ENCODE data around the gene FUCA1. TPM values are rescaled to one million over a fixed set of nuclear protein-coding genes. Genes with fewer than 3 reads are reported as not detected.

The FUCA1 gene
- total RNA-seq, 1 donor from 2014 or later, result 8.8 TPM

- no peak overlapping the region for H3K27ac Mint-ChIP-seq (ENCODE audit: unreplicated experiment)
- peaks cover 5% of the 10 kb centered on the region for H3K4me1 Mint-ChIP-seq (ENCODE audit: low read depth, unreplicated experiment)
These were observed 44.3 kb downstream of the FUCA1 start for GRCh38 chr1:23823767-23824166.

GRCh38 chr1:23817633-23818032 is 50.5 kb downstream of the FUCA1 start:
- no peaks in the 10 kb centered on the region for H3K36me3 Mint-ChIP-seq (ENCODE audit: unreplicated experiment)
- H3K4me1 Mint-ChIP-seq (ENCODE audit: low read depth, unreplicated experiment), result no peaks in the 10 kb centered on the region
- H3K27ac Mint-ChIP-seq (ENCODE audit: unreplicated experiment), result no peak overlapping the region

More at GRCh38 chr1:23823767-23824166, 44.3 kb downstream of the FUCA1 start:
- H3K27me3 Mint-ChIP-seq (ENCODE audit: unreplicated experiment), result peaks cover 4% of the 10 kb centered on the region
- no peak for DNase-seq
- no peaks in the 10 kb centered on the region for H3K36me3 Mint-ChIP-seq (ENCODE audit: unreplicated experiment)
- H3K4me3 Mint-ChIP-seq (ENCODE audit: unreplicated experiment), result peak overlapping the region; percentile 97
- TF ChIP-seq, protein P1, sequence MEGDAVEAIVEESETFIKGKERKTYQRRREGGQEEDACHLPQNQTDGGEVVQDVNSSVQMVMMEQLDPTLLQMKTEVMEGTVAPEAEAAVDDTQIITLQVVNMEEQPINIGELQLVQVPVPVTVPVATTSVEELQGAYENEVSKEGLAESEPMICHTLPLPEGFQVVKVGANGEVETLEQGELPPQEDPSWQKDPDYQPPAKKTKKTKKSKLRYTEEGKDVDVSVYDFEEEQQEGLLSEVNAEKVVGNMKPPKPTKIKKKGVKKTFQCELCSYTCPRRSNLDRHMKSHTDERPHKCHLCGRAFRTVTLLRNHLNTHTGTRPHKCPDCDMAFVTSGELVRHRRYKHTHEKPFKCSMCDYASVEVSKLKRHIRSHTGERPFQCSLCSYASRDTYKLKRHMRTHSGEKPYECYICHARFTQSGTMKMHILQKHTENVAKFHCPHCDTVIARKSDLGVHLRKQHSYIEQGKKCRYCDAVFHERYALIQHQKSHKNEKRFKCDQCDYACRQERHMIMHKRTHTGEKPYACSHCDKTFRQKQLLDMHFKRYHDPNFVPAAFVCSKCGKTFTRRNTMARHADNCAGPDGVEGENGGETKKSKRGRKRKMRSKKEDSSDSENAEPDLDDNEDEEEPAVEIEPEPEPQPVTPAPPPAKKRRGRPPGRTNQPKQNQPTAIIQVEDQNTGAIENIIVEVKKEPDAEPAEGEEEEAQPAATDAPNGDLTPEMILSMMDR (IDR thresholded peaks at IDR 0.05; ENCODE audit: partially characterized antibody, unreplicated experiment), result no peak
- peaks cover 3% of the 10 kb centered on the region for H3K9me3 Mint-ChIP-seq (ENCODE audit: unreplicated experiment)

GRCh38 chr1:23816906-23817305 is 51.2 kb downstream of the FUCA1 start:
- no peak overlapping the region for H3K4me3 Mint-ChIP-seq (ENCODE audit: unreplicated experiment)
- no peaks in the 10 kb centered on the region for H3K9me3 Mint-ChIP-seq (ENCODE audit: unreplicated experiment)
- H3K4me1 Mint-ChIP-seq (ENCODE audit: low read depth, unreplicated experiment), result no peaks in the 10 kb centered on the region
- TF ChIP-seq, protein P1 (IDR thresholded peaks at IDR 0.05; ENCODE audit: partially characterized antibody, unreplicated experiment), result no peak
- no peaks in the 10 kb centered on the region for H3K36me3 Mint-ChIP-seq (ENCODE audit: unreplicated experiment)
- H3K27me3 Mint-ChIP-seq (ENCODE audit: unreplicated experiment), result no peaks in the 10 kb centered on the region
- DNase-seq, result no peak
- no peak overlapping the region for H3K27ac Mint-ChIP-seq (ENCODE audit: unreplicated experiment)

More at GRCh38 chr1:23817633-23818032, 50.5 kb downstream of the FUCA1 start:
- TF ChIP-seq, protein P1 (IDR thresholded peaks at IDR 0.05; ENCODE audit: partially characterized antibody, unreplicated experiment), result no peak
- H3K9me3 Mint-ChIP-seq (ENCODE audit: unreplicated experiment), result no peaks in the 10 kb centered on the region
- no peaks in the 10 kb centered on the region for H3K27me3 Mint-ChIP-seq (ENCODE audit: unreplicated experiment)
- H3K4me3 Mint-ChIP-seq (ENCODE audit: unreplicated experiment), result no peak overlapping the region
- no peak for DNase-seq

DNA sequence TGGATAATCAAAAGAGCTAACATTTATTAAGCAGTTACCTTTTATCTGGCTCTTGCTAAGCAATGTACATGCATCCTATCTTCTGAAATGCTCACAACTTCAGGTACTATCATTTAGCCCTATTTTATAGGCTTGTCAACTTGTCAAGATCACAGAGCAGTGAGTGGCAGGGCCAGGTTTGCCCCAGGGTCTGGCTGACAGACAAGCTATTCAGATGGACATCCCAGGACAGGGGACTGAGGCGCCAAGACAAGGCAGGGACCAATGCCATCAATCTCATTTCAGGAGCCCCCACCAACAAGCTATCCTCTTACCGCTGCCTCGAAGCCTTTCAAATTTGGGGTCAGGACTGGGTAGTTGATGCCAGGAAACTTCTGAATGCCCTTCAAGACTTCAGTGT is 51.7 kb downstream of the FUCA1 start:
- TF ChIP-seq, protein P1 (IDR thresholded peaks at IDR 0.05; ENCODE audit: partially characterized antibody, unreplicated experiment), result no peak
- Mint-ChIP-seq H3K36me3 (ENCODE audit: unreplicated experiment) (no peaks in the 10 kb centered on the region), H3K9me3 (ENCODE audit: unreplicated experiment) (no peaks in the 10 kb centered on the region), H3K4me3 (ENCODE audit: unreplicated experiment) (no peak overlapping the region), H3K4me1 (ENCODE audit: low read depth, unreplicated experiment) (no peaks in the 10 kb centered on the region), H3K27me3 (ENCODE audit: unreplicated experiment) (no peaks in the 10 kb centered on the region), H3K27ac (ENCODE audit: unreplicated experiment) (no peak overlapping the region)
- no peak for DNase-seq

DNA sequence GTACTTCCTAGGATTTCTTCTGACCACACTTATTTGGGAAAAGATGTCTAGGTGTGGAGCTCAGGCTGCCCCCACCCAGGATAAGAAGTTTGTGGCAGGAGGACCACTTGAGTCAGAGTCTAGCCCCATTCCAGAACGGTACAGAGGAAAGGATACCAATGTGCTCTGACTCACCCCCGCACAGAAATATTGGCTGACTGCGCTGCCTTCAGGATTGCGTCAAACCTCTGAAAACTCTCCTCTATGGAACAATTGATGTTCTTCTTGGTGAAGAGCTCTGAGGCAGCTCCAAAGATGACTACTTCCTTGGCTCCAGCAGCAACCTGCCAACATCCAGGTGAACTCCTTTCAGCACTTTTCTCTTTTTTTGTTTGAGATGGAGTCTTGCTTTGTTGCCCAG is 54.1 kb downstream of the FUCA1 start:
- H3K4me1 Mint-ChIP-seq (ENCODE audit: low read depth, unreplicated experiment), result no peaks in the 10 kb centered on the region

More for the DNA sequence above, 54.1 kb downstream of the FUCA1 start:
- no peak overlapping the region for H3K4me3 Mint-ChIP-seq (ENCODE audit: unreplicated experiment)
- no peak overlapping the region for H3K27ac Mint-ChIP-seq (ENCODE audit: unreplicated experiment)
- TF ChIP-seq, protein P1 (IDR thresholded peaks at IDR 0.05; ENCODE audit: partially characterized antibody, unreplicated experiment), result no peak
- no peaks in the 10 kb centered on the region for H3K36me3 Mint-ChIP-seq (ENCODE audit: unreplicated experiment)
- no peak for DNase-seq
- no peaks in the 10 kb centered on the region for H3K9me3 Mint-ChIP-seq (ENCODE audit: unreplicated experiment)
- H3K27me3 Mint-ChIP-seq (ENCODE audit: unreplicated experiment), result no peaks in the 10 kb centered on the region

All from glutamatergic neuron (in vitro differentiated cells).